ENCODE results near the gene NUDT7.

DNA sequence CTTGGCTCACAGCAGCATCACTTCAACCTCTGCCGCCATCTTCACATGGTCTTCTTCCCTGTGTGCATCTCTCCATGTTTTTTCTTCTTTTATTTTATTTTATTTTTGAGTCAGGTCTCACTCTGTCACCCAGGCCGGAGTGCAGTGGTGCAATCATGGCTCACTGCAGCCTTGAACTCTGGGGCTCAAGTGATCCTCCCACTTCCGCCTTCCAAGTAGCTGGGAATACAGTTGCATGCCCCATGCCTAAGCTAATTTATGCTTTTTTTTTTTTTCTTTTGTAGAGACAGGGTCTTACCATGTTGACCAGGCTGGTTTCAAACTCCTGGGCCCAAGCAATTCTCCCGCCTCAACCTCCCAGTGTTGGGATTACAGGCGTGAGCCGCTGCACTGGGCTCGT is 1.9 kb downstream of the NUDT7 start:
- TF ChIP-seq, protein P1, sequence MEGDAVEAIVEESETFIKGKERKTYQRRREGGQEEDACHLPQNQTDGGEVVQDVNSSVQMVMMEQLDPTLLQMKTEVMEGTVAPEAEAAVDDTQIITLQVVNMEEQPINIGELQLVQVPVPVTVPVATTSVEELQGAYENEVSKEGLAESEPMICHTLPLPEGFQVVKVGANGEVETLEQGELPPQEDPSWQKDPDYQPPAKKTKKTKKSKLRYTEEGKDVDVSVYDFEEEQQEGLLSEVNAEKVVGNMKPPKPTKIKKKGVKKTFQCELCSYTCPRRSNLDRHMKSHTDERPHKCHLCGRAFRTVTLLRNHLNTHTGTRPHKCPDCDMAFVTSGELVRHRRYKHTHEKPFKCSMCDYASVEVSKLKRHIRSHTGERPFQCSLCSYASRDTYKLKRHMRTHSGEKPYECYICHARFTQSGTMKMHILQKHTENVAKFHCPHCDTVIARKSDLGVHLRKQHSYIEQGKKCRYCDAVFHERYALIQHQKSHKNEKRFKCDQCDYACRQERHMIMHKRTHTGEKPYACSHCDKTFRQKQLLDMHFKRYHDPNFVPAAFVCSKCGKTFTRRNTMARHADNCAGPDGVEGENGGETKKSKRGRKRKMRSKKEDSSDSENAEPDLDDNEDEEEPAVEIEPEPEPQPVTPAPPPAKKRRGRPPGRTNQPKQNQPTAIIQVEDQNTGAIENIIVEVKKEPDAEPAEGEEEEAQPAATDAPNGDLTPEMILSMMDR (IDR thresholded peaks at IDR 0.05 in 2 of 3, conservative IDR thresholded peaks at IDR 0.05 in 1 of 3; ENCODE audit: insufficient read depth in 2 of 3, low read depth in 1 of 3, low read length in 3 of 3): no peak
- TF ChIP-seq ZNF121 (CRISPR knock-in tag; conservative IDR thresholded peaks at IDR 0.05) (no peak), PATZ1 (CRISPR knock-in tag; IDR thresholded peaks at IDR 0.05; ENCODE audit: borderline replicate concordance) (no peak), POLR2A (conservative IDR thresholded peaks at IDR 0.05) (no peak), RAD21 (CRISPR knock-in tag; conservative IDR thresholded peaks at IDR 0.05 in 1 of 2, IDR thresholded peaks at IDR 0.05 in 1 of 2) (no peak), SMARCB1 (IDR thresholded peaks at IDR 0.05; ENCODE audit: insufficient read length, low read depth) (no peak), HMGN3 (IDR thresholded peaks at IDR 0.05; ENCODE audit: borderline replicate concordance, extremely low read depth, insufficient read length, low read depth, low read length) (no peak), ZNF174 (CRISPR knock-in tag; IDR thresholded peaks at IDR 0.05) (no peak), RBM39 (optimal IDR thresholded peaks at IDR 0.05; ENCODE audit: low read depth, low read length) (no peak), MYC (IDR thresholded peaks at IDR 0.05; ENCODE audit: low read depth, low read length) (no peak), MYC (CRISPR knock-in tag; IDR thresholded peaks at IDR 0.05; ENCODE audit: borderline replicate concordance, low read depth) (no peak), TBP (optimal IDR thresholded peaks at IDR 0.05; ENCODE audit: low read depth, low read length) (no peak), HNRNPLL (IDR thresholded peaks at IDR 0.05; ENCODE audit: low read depth, low read length, poor library complexity, severe bottlenecking) (no peak)

All from K562 (cell line).